Measurements from ENCODE around the gene KCNK4.

The KCNK4 gene

GRCh38 chr11:64260147-64260708, 30.9 kb upstream of the KCNK4 start:
- no peak overlapping the region for H3K4me2 ChIP-seq (ENCODE audit: low read length)
- H3K4me1 ChIP-seq (ENCODE audit: control insufficient read depth, low read length) = no peaks in the 10 kb centered on the region
- no peak overlapping the region for H3K27ac ChIP-seq (ENCODE audit: low read depth, low read length)
- H3K9me2 ChIP-seq (replicated peaks; ENCODE audit: control insufficient read depth, low read length) = no peaks in the 10 kb centered on the region
- no peaks in the 10 kb centered on the region for H4K20me1 ChIP-seq (ENCODE audit: control insufficient read depth, insufficient read depth, low read depth, low read length)
- no peaks in the 10 kb centered on the region for H3F3A ChIP-seq (ENCODE audit: control insufficient read depth, insufficient read depth)
- peaks cover 46% of the 10 kb centered on the region for H3K36me3 ChIP-seq (ENCODE audit: control insufficient read depth, low read length)
- no peaks in the 10 kb centered on the region for H3K27me3 ChIP-seq (ENCODE audit: control insufficient read depth, low read length)
- H3K79me2 ChIP-seq (ENCODE audit: control insufficient read depth, low read length) = no peaks in the 10 kb centered on the region
- no peak overlapping the region for H3K4me3 ChIP-seq (ENCODE audit: low read length)
- H3K9me3 ChIP-seq (ENCODE audit: control insufficient read depth, insufficient read depth, low read length) = no peaks in the 10 kb centered on the region
- TF ChIP-seq EZH2phosphoT487 (IDR thresholded peaks at IDR 0.05; ENCODE audit: borderline replicate concordance, low read length) = no peak
- TF ChIP-seq, protein P1, sequence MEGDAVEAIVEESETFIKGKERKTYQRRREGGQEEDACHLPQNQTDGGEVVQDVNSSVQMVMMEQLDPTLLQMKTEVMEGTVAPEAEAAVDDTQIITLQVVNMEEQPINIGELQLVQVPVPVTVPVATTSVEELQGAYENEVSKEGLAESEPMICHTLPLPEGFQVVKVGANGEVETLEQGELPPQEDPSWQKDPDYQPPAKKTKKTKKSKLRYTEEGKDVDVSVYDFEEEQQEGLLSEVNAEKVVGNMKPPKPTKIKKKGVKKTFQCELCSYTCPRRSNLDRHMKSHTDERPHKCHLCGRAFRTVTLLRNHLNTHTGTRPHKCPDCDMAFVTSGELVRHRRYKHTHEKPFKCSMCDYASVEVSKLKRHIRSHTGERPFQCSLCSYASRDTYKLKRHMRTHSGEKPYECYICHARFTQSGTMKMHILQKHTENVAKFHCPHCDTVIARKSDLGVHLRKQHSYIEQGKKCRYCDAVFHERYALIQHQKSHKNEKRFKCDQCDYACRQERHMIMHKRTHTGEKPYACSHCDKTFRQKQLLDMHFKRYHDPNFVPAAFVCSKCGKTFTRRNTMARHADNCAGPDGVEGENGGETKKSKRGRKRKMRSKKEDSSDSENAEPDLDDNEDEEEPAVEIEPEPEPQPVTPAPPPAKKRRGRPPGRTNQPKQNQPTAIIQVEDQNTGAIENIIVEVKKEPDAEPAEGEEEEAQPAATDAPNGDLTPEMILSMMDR (IDR thresholded peaks at IDR 0.05; ENCODE audit: low read depth, low read length, poor library complexity, severe bottlenecking) = no peak

DNA sequence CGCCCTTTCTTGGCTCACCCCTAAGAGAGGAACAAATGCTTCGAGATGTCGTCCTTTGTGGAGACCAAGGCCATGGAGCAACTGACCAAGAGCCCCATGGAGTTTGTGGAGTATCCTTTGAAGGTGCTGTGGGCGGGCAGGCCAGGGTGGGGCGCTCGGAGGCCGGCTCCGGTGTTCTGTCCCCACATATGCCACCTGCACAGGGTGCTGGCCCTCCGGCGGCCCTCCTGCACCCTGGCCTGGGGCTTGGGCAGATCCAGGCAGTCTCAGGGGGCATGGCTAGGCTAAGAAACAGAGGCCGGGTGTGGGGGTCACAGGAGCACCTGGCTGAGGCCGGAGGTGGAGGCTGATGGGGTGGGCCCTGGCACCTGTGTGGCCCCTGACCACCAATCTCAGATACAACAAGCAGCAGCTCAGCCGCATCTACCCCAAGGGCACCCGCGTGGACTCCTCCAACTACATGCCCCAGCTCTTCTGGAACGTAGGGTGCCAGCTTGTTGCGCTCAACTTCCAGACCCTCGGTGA, 29.5 kb upstream of the KCNK4 start:
- Histone ChIP-seq H3F3A (ENCODE audit: control insufficient read depth, insufficient read depth) (no peaks in the 10 kb centered on the region), H3K27ac (ENCODE audit: low read depth, low read length) (no peak overlapping the region), H3K27me3 (ENCODE audit: control insufficient read depth, low read length) (no peaks in the 10 kb centered on the region), H3K9me2 (replicated peaks; ENCODE audit: control insufficient read depth, low read length) (no peaks in the 10 kb centered on the region), H3K4me2 (ENCODE audit: low read length) (no peak overlapping the region), H3K4me1 (ENCODE audit: control insufficient read depth, low read length) (no peaks in the 10 kb centered on the region), H3K36me3 (ENCODE audit: control insufficient read depth, low read length) (peaks cover 40% of the 10 kb centered on the region), H3K9me3 (ENCODE audit: control insufficient read depth, insufficient read depth, low read length) (no peaks in the 10 kb centered on the region), H3K79me2 (ENCODE audit: control insufficient read depth, low read length) (no peaks in the 10 kb centered on the region), H3K4me3 (ENCODE audit: low read length) (no peak overlapping the region), H4K20me1 (ENCODE audit: control insufficient read depth, insufficient read depth, low read depth, low read length) (no peaks in the 10 kb centered on the region)
- TF ChIP-seq EZH2phosphoT487 (IDR thresholded peaks at IDR 0.05; ENCODE audit: borderline replicate concordance, low read length) = no peak
- TF ChIP-seq, protein P1 (IDR thresholded peaks at IDR 0.05; ENCODE audit: low read depth, low read length, poor library complexity, severe bottlenecking) = no peak

DNA sequence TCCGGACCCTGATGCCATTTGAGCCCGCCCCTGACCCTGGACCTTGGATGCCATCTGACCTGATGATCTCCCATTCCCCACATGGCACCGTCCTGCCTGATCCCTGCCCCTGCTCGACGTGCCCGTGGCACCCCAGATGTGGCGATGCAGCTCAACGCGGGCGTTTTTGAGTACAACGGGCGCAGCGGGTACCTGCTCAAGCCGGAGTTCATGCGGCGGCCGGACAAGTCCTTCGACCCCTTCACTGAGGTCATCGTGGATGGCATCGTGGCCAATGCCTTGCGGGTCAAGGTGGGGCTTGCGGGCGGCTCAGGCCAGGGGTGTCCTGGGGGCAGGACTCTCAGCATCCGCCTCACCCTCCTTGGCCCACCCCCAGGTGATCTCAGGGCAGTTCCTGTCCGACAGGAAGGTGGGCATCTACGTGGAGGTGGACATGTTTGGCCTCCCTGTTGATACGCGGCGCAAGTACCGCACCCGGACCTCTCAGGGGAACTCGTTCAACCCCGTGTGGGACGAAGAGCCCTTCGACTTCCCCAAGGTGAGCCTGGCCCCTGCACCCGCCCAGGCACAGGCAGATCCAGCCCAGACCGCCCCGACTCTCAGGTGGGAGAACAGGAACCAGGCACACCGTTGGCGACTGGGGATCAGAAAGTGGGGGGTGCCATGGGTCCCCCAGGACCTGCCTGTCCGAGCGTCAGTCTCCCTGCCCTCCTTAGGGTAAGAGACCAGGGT, 28.7 kb upstream of the KCNK4 start:
- H3K9me3 ChIP-seq (ENCODE audit: control insufficient read depth, insufficient read depth, low read length) = no peaks in the 10 kb centered on the region
- no peaks in the 10 kb centered on the region for H3K4me1 ChIP-seq (ENCODE audit: control insufficient read depth, low read length)
- H3K9me2 ChIP-seq (replicated peaks; ENCODE audit: control insufficient read depth, low read length) = no peaks in the 10 kb centered on the region
- H4K20me1 ChIP-seq (ENCODE audit: control insufficient read depth, insufficient read depth, low read depth, low read length) = no peaks in the 10 kb centered on the region
- no peaks in the 10 kb centered on the region for H3F3A ChIP-seq (ENCODE audit: control insufficient read depth, insufficient read depth)
- H3K27ac ChIP-seq (ENCODE audit: low read depth, low read length) = no peak overlapping the region
- H3K79me2 ChIP-seq (ENCODE audit: control insufficient read depth, low read length) = no peaks in the 10 kb centered on the region
- H3K36me3 ChIP-seq (ENCODE audit: control insufficient read depth, low read length) = peaks cover 39% of the 10 kb centered on the region
- H3K27me3 ChIP-seq (ENCODE audit: control insufficient read depth, low read length) = no peaks in the 10 kb centered on the region
- H3K4me3 ChIP-seq (ENCODE audit: low read length) = no peak overlapping the region
- H3K4me2 ChIP-seq (ENCODE audit: low read length) = no peak overlapping the region
- TF ChIP-seq EZH2phosphoT487 (IDR thresholded peaks at IDR 0.05; ENCODE audit: borderline replicate concordance, low read length) = no peak
- TF ChIP-seq, protein P1 (IDR thresholded peaks at IDR 0.05; ENCODE audit: low read depth, low read length, poor library complexity, severe bottlenecking) = no peak
